Fibroblast of lung (primary cell): ENCODE data around the gene MTMR1. TPM values are rescaled to one million over a fixed set of nuclear protein-coding genes. Genes with fewer than 3 reads are reported as not detected.

Experiments used
- DNase-seq, 2 donors: peaks; one replicate each; pipeline versions ENCODE4 v3.0.0 to v3.0.0-alpha.2; 2010; ENCODE audit warnings: low read depth in 2 of 2
- H2AFZ ChIP-seq: 2 replicates; pipeline ENCODE4 v1.5.1; 2012; ENCODE audit warnings: low read length, control low read depth, inconsistent platforms
- H3K27ac ChIP-seq: 2 replicates; pipeline ENCODE4 v1.5.1; 2011; ENCODE audit warnings: low read length, control low read depth; ENCODE audit not compliant: insufficient read depth
- H3K27me3 ChIP-seq: 2 replicates; pipeline ENCODE4 v1.5.1; 2011; ENCODE audit warnings: mild to moderate bottlenecking, low read length; ENCODE audit not compliant: control insufficient read depth, insufficient read depth
- H3K36me3 ChIP-seq: 2 replicates; pipeline ENCODE4 v1.5.1; 2011; ENCODE audit warnings: low read length; ENCODE audit not compliant: control insufficient read depth, insufficient read depth
- H3K4me1 ChIP-seq: 2 replicates; pipeline ENCODE4 v1.5.1; 2011; ENCODE audit warnings: low read length; ENCODE audit not compliant: control insufficient read depth, insufficient read depth; ENCODE audit errors: extremely low read depth
- H3K4me2 ChIP-seq: 2 replicates; pipeline ENCODE4 v1.5.1; 2011; ENCODE audit warnings: low read length, control low read depth; ENCODE audit not compliant: insufficient read depth; ENCODE audit errors: extremely low read depth
- H3K4me3 ChIP-seq, 4 experiments: fragments of 200-600 bp in 1 of 4; sonication (generic) in 1 of 4; replicated peaks in 1 of 4; 2 replicates each; pipeline ENCODE4 v1.5.1; 2011 to 2016; ENCODE audit warnings: low read length in 4 of 4, low read depth in 3 of 4, mild to moderate bottlenecking in 3 of 4, control low read depth in 2 of 4, inconsistent platforms in 1 of 4, mixed read lengths in 1 of 4; ENCODE audit not compliant: insufficient read depth in 1 of 4; ENCODE audit errors: control extremely low read depth in 1 of 4
- H3K79me2 ChIP-seq: 2 replicates; pipeline ENCODE4 v1.5.1; 2012; ENCODE audit warnings: mild to moderate bottlenecking, low read length, inconsistent platforms; ENCODE audit not compliant: control insufficient read depth, insufficient read depth
- H3K9ac ChIP-seq: 2 replicates; pipeline ENCODE4 v1.5.1; 2011; ENCODE audit warnings: mild to moderate bottlenecking, low read length, control low read depth; ENCODE audit not compliant: insufficient read depth
- H3K9me3 ChIP-seq: 2 replicates; pipeline ENCODE4 v1.5.1; 2012; ENCODE audit warnings: low read depth, low read length; ENCODE audit not compliant: control insufficient read depth, insufficient read depth
- H4K20me1 ChIP-seq: 2 replicates; pipeline ENCODE4 v1.5.1; 2011; ENCODE audit warnings: low read length; ENCODE audit not compliant: control insufficient read depth, insufficient read depth; ENCODE audit errors: extremely low read depth
- CTCF ChIP-seq, 2 donors: IDR thresholded peaks in 1 of 2; conservative IDR thresholded peaks in 1 of 2; 1 replicate in 1 of 2; 2 replicates in 1 of 2; pipeline ENCODE4 v1.5.1; 2011 to 2012; ENCODE audit warnings: low read length in 2 of 2, control low read depth in 1 of 2, inconsistent platforms in 1 of 2, low read depth in 1 of 2, mild to moderate bottlenecking in 1 of 2
- EZH2 ChIP-seq: IDR thresholded peaks from 2 replicates; pipeline ENCODE4 v1.5.1; 2012; ENCODE audit warnings: low read length, control low read depth, mild to moderate bottlenecking; ENCODE audit errors: missing control alignments
- polyA plus RNA-seq, 2 donors: library from polyadenylated mRNA; depleted of rRNA in 1 of 2; stranded (reverse) in 1 of 2; unstranded in 1 of 2; fragments of >200 nt; gene quantifications; 2 replicates each; pipeline ENCODE4 v1.2.1, GENCODE V29; 2011 to 2012; ENCODE audit warnings: missing spikeins in 1 of 2
- total RNA-seq: library from RNA; depleted of rRNA; stranded (reverse); fragments of >200 nt; gene quantifications from 2 replicates; pipeline ENCODE4 v1.2.1, GENCODE V29; 2014

Gene MTMR1
- total and polyA plus RNA-seq, 2 donors (not counting 1 experiment from before 2014, with no cell fraction given): 22.3 to 28.1 TPM

- no peak overlapping the region for H3K9ac ChIP-seq
- H3K4me2 ChIP-seq: peak overlapping the region; percentile 13
- H4K20me1 ChIP-seq: no peaks in the 10 kb centered on the region
- H3K36me3 ChIP-seq: no peaks in the 10 kb centered on the region
- peaks cover 9% of the 10 kb centered on the region for H3K4me1 ChIP-seq
- no peak for TF ChIP-seq CTCF (conservative IDR thresholded peaks at IDR 0.05 in 1 of 2, IDR thresholded peaks at IDR 0.05 in 1 of 2; ENCODE audit: low read depth in 1 of 2, low read length in 2 of 2)
- TF ChIP-seq EZH2: no peak
- H3K79me2 ChIP-seq: no peaks in the 10 kb centered on the region
- no peaks in the 10 kb centered on the region for H3K27me3 ChIP-seq
- no peak overlapping the region for H2AFZ ChIP-seq
- no peak for DNase-seq
- peak overlapping the region; percentile 61 for H3K27ac ChIP-seq
- H3K4me3 ChIP-seq: no peak overlapping the region
- no peaks in the 10 kb centered on the region for H3K9me3 ChIP-seq
Measured at GRCh38 chrX:150767045-150767395, 73.8 kb downstream of the MTMR1 start.

- Histone ChIP-seq H3K4me3 (no peak overlapping the region), H3K4me1 (peaks cover 9% of the 10 kb centered on the region), H3K27me3 (no peaks in the 10 kb centered on the region), H3K79me2 (no peaks in the 10 kb centered on the region), H3K4me2 (no peak overlapping the region), H3K9ac (no peak overlapping the region), H3K9me3 (no peaks in the 10 kb centered on the region), H4K20me1 (no peaks in the 10 kb centered on the region), H3K27ac (peak overlapping the region; percentile 61), H3K36me3 (no peaks in the 10 kb centered on the region), H2AFZ (no peak overlapping the region)
- TF ChIP-seq CTCF (conservative IDR thresholded peaks at IDR 0.05 in 1 of 2, IDR thresholded peaks at IDR 0.05 in 1 of 2; ENCODE audit: low read depth in 1 of 2, low read length in 2 of 2) (no peak), EZH2 (no peak)
- DNase-seq: peak; percentile 79 to 94
Measured at GRCh38 chrX:150767475-150768131, 74.4 kb downstream of the MTMR1 start.

GRCh38 chrX:150768132-150768485 lies 74.9 kb downstream of the MTMR1 start:
- no peak overlapping the region for H3K9ac ChIP-seq

More at GRCh38 chrX:150768132-150768485, 74.9 kb downstream of the MTMR1 start:
- H3K36me3 ChIP-seq: no peaks in the 10 kb centered on the region
- no peaks in the 10 kb centered on the region for H4K20me1 ChIP-seq
- H3K4me2 ChIP-seq: no peak overlapping the region
- no peaks in the 10 kb centered on the region for H3K27me3 ChIP-seq
- H3K27ac ChIP-seq: no peak overlapping the region
- no peak for DNase-seq
- TF ChIP-seq EZH2 (no peak), CTCF (conservative IDR thresholded peaks at IDR 0.05 in 1 of 2, IDR thresholded peaks at IDR 0.05 in 1 of 2; ENCODE audit: low read depth in 1 of 2, low read length in 2 of 2) (no peak)
- no peak overlapping the region for H3K4me3 ChIP-seq
- no peak overlapping the region for H2AFZ ChIP-seq
- H3K4me1 ChIP-seq: peaks cover 9% of the 10 kb centered on the region
- H3K79me2 ChIP-seq: no peaks in the 10 kb centered on the region
- no peaks in the 10 kb centered on the region for H3K9me3 ChIP-seq
